Measurements from ENCODE around the gene NANOGP8.
"Not testable (repeated sequence)": the region's sequence is repeated elsewhere in the genome, so short reads cannot be mapped to it uniquely, and the experiment has no call there.

NANOGP8 gene

DNA sequence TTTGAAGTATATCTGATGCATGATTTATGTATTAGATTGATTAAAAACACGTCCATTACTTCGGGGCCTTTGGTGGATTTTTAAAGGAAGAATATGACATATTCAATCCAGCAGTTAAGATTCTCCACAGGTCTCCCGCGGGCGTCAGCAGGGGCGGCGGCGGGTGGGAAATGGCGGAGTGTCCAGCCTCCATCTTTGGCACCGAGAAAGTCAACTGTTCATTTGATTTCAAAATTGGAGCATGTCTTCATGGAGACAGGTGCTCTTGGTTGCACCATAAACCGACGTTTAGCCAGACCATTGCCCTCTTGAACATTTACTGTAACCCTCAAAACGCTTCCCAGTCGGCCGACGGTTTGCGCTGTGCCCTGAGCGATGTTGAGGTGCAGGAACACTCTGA lies 7.2 kb upstream of the NANOGP8 start:
- DNase-seq: no peak

DNA sequence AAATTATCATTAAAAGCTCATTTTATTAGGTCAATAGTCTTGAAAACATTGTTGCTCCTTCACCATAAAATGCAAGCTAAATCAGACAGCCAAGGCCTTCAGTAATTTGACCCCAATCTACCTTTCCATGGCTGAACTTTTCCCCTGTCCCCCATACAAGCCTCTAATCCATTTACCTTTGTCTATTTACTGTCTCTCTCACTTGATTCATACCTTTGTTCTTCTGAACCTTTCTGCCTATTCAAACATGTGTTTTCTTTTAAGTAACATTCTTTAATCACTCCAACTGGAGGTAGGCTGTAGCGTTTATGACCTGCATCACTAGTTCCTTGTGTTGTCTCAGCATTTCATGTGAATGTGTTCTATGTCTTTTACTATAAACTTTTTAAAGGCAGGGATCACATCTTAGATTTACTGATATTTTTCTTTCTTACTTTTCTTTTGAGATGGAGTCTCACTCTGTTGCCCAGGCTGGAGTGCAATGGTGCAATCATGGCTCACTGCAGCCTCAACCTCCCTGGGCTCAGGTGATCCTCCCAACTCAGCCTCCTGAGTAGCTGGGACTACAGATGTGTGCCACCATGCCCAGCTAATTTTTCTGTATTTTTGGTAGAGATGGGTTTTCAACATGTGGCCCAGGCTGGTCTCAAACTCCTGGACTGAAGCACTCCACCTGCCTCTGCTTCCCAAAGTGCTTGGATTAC lies 5.2 kb upstream of the NANOGP8 start:
- no peak for DNase-seq

DNA sequence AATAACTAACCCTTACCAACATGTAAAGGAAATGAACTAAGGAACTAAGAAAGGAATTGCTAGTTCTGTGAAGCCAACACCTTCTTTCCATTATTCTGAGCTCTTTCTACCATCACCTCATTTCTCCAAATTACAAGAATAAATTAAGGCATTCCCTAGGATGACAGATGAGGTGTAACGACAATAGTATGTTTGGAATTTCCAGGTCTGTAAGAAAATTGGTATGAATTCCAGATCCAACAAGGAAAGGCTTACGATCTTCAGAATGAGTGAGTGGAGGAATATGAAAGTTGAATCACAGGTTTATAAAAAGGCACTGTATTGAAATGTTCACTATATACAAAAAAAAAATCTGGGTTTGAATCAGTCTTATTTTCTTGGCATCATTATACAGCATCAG lies 4.5 kb upstream of the NANOGP8 start:
- DNase-seq: no peak

DNA sequence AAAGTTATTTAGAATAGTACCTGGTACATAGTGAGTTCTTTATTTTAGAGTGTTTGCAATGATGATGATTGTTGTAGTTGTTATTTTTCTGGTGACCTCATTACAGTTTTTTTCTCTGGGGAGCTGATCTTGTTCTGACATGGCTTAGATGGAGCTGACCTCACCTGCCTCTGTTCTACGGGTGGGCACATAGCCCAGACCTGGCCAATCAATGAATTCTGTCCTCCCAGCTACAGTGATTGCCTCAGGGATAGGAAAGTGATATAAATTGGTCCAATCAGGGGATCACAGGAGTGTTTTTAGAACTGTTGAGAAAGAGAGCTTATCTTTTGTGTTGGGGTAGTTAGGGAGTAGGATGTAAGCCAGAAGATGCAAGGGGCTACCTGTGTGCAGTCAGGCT lies 3.2 kb upstream of the NANOGP8 start:
- no peak for DNase-seq

DNA sequence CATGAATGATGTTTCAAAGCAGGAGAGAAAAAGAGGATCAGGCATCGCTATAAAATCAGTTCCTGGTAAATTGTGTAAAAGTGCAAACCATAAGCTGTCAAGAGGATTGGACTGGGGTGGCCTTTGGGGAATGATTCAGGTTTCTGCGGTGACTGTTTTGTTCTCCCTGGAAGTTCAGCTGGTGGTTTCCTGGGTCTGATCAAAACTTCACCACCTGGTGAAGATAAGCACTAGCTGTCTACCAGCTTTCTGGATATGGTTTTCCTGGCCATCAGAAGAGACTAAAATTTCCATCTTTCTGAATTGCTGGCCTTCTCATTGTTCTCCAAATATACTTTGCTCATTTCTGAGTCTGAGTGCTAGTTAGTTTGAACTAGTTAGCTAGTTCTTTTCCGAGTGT lies 2.7 kb upstream of the NANOGP8 start:
- no peak for DNase-seq

DNA sequence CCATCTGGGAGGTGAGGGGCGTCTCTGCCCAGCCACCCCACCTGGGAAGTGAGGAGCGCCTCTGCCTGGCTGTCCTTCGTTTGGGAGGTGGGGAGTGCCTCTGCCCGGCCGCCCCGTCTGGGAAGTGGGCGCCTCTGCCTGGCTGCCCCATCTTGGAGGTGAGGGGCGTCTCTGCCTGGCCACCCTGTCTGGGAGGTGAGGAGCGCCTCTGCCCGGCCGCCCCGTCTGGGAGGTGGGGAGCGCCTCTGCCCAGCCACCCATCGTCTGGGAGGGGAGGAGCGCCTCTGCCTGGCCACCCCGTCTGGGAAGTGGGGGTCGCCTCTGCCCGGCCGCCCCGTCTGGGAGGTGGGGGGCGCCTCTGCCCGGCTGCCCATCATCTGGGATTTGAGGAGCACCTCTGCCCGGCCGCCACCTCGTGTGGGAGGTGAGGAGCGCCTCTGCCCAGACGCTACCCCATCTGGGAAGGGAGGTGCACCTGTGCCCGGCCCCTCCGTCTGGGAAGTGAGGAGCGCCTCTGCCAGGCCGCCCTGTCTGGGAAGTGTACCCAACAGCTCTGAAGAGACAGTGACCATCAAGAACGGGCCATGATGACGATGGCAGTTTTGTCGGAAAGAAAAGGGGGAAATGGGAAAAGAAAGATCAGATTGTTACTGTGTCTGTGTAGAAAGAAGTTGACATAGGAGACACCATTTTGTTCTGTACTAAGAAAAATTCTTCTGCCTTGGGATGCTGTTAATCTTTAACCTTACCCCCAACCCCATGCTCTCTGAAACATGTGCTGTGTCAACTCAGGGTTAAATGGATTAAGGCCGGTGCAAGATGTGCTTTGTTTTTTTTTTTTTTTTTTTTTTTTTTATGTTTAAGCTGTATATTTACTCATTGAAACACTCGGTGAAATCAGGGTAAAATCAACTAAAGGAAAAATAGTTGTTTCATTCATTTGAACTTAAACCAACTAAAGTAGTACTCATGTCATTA lies 2.4 kb downstream of the NANOGP8 start:
- not testable (repeated sequence) for DNase-seq

DNA sequence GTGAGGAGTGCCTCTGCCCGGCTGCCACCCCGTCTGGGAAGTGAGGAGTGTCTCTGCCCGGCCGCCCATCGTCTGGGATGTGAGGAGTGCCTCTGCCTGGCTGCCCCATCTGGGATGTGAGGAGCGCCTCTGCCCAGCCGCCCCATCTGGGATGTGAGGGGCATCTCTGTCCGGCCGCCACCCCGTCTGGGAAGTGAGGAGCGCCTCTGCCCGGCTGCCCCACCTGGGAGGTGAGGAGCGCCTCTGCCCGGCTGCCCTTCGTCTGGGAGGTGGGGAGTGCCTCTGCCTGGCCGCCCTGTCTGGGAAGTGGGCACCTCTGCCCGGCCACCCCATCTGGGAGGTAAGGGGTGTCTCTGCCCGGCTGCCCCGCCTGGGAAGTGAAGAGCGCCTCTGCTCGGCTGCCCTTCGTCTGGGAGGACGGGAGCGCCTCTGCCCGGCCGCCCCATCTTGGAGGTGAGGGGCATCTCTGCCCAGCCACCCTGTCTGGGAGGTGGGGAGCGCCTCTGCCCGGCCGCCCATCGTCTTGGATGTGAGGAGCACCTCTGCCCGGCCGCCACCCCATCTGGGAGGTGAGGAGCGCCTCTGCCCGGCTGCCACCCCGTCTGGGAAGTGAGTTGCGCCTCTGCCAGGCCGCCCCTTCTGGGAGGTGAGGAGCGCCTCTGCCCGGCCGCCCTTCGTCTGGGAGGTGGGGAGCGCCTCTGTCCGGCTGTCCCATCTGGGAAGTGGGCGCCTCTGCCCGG lies 3.3 kb downstream of the NANOGP8 start:
- DNase-seq: not testable (repeated sequence)

DNA sequence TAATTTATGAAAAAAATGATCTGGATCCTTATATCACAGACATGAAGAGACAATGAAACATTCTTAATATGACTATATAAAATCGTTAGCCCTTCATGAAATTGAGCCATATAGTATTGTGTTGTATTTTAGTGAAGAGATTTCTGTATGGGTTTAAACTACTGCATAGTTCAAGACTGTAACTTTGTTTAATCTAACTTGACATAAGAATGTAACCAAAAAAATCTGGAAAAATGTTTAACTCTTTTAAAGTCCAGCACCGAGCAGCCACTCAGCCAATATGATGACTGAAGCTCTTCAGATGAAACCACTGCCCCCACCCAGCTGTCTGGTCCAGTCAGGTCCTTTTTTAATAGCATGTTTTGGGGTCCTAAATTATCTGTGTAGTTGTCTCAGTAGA lies 4.9 kb downstream of the NANOGP8 start:
- no peak for DNase-seq

DNA sequence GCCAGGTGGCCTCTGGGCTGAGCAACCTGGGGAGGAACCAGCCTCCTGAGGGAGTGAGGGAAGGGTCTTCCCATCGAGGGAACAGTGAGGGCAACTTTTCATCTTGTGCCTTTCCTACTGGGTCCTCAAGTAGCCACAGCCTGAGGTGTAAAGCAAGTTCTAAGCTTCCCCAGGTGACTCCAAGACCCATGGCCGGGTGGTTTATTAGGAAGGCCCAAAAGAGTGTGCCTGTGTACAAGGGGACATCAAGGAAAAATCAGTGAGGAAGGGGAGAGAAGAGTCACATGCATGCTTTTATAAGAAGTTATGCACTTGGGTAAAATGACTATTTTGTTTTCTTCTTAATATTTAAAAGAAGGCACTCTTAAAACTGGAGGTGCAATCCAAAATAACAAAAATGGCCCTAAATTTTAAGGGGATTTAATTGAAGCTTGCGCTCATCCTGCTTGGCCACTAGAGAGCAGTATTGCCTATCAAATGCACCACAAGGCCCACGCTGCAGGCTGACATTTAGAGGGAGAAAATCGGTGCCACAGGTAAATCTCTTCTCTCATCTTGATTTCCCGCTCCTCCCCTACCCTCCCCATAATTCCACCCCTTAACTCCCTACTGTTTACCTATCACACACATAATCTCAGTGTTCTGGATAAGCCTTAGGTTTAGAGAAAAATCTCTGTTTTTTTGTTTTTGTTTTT lies 6.7 kb downstream of the NANOGP8 start:
- DNase-seq: peak in 3 of 6 experiments; percentile 5 to 33 (median 18)

DNA sequence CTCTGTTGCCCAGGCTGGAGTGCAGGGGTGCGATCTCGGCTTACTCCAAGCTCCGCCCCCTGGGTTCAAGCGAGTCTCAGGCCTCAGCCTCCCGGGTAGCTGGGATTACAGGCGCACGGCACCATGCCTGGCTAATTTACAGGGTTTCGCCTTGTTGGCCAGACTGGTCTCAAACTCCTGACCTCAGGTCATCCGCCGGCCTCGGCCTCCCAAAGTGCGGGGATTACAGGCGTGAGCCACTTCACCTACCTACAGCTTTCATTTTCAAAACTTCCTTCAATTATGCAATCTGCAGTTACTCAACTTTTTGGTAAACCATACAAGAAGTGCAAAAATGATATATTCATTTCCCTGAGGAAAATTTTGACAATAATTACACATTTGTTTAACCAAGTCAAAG lies 14.0 kb downstream of the NANOGP8 start:
- DNase-seq: no peak

DNA sequence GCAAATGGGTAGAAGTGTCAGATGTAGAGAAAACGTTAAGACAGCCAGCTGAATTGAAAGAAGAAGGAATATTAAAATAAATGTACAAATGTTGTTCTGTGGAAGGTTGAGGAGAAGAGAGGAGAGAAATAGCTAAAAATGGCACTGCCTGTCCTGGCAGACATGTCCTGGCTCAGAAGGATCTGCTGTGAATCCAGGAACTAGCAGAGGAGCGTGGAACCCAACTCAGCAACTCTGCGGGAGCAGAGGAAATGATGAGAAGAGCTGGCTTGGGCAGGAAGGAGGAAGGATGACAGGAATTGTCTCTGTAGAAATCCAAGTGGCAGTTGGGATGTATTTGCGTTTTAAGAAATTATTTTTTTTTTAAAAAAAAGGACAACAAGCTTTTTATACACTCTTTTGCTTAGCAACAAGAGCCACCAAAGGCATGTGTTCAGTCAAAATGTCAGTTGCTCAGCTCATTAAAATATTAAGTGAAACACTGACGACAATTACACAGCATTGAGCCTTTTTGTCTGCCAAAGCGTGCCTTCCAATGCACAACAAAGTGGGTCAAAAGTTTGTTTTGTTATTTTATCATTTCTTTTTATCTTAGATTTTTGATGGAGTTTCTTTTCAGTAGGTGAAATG lies 16.1 kb downstream of the NANOGP8 start:
- DNase-seq: no peak

DNA sequence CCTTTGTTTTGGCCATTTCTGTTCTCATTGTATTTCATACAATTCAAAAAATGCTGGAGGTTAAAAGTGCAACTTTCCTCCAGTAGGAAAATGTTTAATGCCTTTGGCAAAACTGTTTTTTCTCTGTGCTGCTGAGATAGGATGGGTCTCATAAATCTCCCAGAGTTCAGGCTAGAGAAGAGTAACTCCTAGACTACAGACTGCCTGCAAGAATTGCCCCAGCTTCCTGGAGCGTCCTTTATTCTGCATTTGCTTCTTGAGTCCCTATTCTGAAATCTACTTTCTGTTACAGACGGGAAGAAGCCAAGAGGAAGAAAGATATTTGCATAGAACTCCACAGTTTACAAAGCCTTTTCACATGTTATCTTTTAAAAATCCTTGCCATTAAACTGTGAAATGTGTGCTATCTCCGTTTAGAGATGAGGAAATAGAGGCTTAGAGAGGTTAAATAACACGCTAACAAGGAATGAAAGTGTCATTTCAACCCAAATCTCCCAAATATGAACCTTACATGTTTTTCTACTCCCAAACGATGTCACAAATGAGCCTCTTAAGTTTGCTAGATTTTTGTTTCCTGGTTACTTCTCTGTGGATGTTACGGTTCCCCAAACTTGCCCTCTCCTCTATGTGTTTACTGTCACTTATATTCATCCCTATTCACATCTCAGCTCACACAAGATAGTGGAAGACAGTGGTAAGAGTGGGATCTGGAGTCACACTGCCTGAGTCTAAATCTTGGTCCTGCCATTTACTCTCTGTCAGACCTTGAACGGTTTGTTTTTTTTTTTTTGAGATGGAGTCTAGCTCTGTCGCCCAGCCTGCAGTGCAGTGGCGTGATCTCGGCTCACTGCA lies 17.4 kb downstream of the NANOGP8 start:
- no peak for DNase-seq

DNA sequence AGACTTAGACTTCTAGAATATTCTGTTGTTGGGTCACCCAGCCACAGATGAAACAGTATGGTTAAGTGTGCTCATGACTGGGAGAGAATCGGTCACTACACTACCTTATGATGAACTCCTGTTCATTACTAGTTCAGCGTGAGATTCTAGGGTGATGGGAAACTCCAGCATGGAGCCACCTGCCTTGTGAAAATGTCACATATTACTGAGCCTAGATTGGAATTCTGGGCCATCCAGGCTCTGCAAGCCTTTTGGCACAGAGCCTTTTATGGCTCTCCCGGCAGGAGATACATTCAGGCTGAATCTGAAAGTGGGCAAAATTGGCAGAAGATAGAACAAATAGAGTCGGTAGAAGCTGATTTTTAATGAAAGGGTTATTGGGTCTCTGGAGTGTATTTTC lies 19.0 kb downstream of the NANOGP8 start:
- no peak for DNase-seq

DNA sequence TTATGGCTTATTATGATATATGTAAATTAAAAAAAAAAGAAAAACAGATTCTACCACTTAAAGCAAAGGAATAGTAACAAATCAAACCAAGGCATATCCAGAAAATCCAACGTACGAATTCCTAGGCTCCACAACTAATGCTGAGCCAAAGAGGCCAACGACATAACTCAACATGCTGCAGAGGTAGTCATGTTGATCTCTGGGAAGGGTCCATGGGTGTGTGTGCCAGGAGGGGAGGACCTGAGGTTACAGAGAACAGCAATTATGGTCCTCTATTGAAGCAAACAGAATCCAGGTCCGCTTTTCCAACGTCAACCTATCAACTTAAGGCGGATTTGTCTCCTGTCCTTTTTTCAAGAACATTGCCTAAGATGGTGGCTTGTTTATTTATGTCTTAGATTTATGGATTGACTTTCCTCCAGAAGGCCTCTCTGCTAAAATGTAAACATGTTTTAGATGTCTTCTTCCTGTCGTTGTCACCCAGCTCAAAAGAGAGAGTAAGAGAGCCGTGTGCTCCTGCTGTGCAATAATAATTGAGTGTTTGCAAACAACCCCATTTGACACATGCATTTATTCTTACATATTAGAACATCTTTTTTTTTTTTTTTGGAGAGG lies 20.4 kb downstream of the NANOGP8 start:
- DNase-seq: no peak

DNA sequence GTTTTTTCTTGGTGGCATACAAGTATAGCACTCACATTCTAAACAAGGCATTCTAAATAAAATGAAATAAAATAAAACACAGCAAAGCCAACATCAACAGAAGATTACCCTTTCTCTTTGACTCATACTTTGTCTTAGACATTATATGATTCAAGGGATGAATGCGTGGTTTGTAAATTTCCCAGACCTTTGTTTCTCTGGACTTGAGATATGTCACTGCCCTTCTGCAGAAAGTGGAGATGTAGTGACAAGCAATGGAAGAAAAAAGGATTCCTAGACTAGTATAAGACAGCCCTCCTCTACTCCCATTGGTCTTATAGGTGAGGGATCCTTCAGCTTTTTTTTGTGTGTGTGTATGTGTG lies 22.4 kb downstream of the NANOGP8 start:
- DNase-seq: no peak

DNA sequence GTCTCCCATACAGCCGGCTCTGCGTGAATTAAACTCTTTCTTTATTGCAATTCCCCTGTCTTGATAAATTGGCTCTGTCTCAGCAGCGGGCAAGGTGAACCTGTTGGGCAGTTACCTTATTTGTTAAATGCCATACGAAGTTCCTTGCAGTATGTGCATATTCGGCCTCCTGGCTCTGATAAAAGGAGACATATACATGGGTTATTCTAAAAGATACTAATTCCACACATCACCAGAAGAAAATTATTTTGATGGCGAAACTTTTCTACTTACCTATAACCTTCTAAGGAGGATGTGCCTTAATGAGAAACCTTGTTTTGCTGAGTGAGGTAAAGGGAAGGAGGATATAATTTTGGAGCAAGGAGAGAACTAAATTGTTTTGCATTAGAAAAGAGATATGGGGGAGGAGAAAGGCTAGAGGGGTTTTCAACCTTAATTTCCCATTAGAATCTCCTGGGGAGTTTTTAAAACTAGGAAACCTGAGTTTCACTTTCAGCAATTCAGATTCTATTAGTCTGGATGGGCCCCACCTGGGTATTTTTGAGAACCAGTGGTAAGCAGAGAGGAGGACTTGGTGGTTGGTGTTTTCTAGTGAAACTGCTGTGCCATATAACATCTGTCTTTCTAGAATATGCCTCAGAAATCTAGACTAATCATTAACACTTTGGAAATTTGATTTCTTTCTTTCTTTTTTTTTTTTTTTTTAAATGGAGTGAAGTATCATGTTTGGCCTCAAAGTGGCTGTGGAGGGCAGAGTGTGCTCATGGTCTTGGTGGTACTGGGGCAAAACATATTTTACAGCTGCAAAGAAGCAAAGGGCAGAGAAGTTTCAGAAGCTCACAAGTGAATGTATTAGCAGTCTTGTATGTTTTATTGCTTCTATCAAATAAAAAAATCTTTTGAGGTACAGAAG lies 23.0 kb downstream of the NANOGP8 start:
- DNase-seq: no peak

DNA sequence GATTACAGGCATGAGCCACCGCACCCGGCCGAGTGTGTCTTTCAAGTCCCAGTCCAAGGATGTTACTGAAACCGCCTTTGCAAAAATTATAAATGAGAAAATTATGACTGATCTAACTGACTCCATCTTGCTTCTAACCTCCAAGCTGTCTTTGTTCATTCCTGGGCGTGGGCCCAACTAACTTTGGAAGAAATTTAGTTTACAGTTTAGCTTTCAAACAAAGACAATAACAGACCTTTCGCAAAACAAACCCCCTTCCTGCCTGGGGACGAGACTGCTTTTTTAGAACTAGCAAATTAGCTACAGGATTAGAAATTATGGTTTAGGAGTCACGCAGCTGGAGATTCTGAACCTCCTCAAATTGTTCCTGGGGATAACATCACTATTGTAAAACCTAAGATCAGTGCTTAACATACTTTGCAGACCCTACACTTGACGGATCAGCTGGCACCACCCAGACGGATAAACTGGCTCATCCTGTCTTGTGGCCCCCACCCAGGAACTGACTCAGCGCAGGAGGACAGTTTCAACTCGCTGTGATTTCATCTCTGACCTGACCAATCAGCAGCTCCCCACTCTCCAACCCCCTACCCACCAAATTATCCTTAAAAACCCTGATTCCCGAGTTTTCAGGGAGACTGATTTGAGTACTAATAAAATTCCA lies 23.8 kb downstream of the NANOGP8 start:
- no peak for DNase-seq

DNA sequence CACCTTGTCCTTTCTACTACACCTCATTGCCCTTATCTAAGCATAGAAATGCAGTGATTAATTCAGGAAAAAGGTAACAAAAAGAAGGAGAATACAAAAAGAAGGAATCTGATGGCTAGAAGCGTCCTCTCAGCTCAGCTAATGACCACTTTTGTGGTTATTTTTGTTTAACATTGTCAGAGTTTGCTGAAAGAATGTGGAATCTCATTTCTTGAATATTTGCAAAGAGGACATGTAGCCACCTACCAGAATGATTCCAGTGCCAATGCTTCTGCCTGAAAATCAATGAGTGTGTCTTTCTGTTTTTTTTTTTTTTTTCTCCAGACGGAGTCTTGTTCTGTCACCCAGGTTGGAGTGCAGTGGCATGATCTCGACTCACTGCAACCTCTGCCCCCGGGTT lies 24.5 kb downstream of the NANOGP8 start:
- DNase-seq: no peak

DNA sequence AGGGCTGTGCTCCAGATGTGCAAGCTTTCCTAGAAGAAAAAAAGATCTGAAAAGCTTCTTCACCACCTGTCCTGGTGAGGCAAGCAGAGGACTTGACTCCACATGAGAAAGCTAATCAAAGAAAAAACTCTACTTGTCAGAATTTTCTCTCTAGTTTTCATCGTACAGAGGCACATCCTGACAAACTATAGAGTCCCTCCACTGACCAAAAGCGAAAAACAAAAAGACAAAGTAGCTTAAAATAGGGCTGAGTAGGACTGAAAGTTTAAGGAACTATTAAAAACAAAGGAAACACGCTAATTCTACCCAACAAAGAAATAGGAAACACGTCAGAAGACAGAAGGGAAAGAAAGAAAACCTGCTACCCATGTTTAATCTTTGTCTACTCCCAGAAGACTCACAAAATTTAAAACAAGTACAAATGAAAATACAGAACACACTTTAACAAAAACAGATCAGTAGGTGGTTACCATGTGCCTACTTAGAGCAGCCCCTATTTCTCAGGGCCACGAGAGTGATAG lies 26.5 kb downstream of the NANOGP8 start:
- no peak for DNase-seq
